ENCODE measurements around the gene CDH23.

DNA sequence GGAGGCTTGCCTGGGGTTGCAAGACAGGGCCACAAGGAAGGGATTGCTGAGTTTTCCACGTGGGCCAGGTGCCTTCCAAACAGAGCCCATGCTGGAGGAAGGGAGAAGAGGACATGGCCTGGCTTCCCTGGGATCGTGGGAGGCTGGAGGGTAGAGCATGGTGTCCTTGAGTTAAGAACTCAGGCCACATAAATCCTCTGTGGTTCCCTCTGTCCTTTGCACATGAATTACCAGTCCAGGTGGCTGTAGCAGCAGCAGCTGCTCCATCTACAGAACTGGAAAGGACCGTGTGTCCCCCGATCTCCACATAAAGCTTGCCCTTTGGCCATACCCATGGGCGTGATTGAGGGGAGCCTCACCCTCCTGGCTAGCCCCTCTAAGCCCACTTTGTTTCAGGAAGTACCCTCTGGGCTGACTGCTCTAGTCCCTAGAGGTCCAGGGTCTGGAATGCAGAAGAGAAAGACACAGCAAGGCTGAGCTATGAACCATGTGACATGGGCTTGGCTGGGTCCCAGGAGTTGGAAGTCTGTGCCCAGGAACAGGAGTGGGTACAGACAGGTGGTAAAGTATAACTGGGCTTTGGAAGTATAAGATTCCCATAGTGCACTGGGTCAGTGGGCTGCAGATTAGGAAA is 237.9 kb downstream of the CDH23 start:
- TF ChIP-seq EP300 (IDR thresholded peaks at IDR 0.05) = no peak
- TF ChIP-seq, protein P1, sequence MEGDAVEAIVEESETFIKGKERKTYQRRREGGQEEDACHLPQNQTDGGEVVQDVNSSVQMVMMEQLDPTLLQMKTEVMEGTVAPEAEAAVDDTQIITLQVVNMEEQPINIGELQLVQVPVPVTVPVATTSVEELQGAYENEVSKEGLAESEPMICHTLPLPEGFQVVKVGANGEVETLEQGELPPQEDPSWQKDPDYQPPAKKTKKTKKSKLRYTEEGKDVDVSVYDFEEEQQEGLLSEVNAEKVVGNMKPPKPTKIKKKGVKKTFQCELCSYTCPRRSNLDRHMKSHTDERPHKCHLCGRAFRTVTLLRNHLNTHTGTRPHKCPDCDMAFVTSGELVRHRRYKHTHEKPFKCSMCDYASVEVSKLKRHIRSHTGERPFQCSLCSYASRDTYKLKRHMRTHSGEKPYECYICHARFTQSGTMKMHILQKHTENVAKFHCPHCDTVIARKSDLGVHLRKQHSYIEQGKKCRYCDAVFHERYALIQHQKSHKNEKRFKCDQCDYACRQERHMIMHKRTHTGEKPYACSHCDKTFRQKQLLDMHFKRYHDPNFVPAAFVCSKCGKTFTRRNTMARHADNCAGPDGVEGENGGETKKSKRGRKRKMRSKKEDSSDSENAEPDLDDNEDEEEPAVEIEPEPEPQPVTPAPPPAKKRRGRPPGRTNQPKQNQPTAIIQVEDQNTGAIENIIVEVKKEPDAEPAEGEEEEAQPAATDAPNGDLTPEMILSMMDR (IDR thresholded peaks at IDR 0.05) = no peak
- no peak for TF ChIP-seq POLR2A (IDR thresholded peaks at IDR 0.05)
- TF ChIP-seq POLR2AphosphoS5 (IDR thresholded peaks at IDR 0.05) = no peak

Data from suprapubic skin (tissue), 4 donors.